NCI-H345 treated with DMSO at 0.1 percent for 48 hours (cell line): ENCODE data around the gene PIP5KL1.

Experiments
- DNase-seq: peaks from one replicate; lab custom pipeline; 2025; ENCODE audit not compliant: unreplicated experiment; lab: John Stamatoyannopoulos, UW

Gene PIP5KL1

GRCh38 chr9:127968700-127969383, 38.3 kb upstream of the PIP5KL1 start:
- DNase-seq, result no peak

GRCh38 chr9:127968042-127968441, 37.5 kb upstream of the PIP5KL1 start:
- DNase-seq, result no peak

- DNase-seq, result no peak
Observed at GRCh38 chr9:127967151-127967809, 36.7 kb upstream of the PIP5KL1 start.

GRCh38 chr9:127966416-127967150, 36.0 kb upstream of the PIP5KL1 start:
- DNase-seq, result no peak

- DNase-seq, result no peak
Observed at GRCh38 chr9:127965953-127966352, 35.4 kb upstream of the PIP5KL1 start.

GRCh38 chr9:127963359-127964064, 32.9 kb upstream of the PIP5KL1 start:
- DNase-seq, result no peak

- no peak for DNase-seq
Observed at GRCh38 chr9:127963041-127963358, 32.4 kb upstream of the PIP5KL1 start.

- no peak for DNase-seq
Observed at GRCh38 chr9:127962278-127962677, 31.7 kb upstream of the PIP5KL1 start.

GRCh38 chr9:127961613-127962155, 31.1 kb upstream of the PIP5KL1 start:
- no peak for DNase-seq

GRCh38 chr9:127961155-127961490, 30.5 kb upstream of the PIP5KL1 start:
- DNase-seq, result no peak

- peak; percentile 59 for DNase-seq
Observed at GRCh38 chr9:127960410-127961154, 30.0 kb upstream of the PIP5KL1 start.

- DNase-seq, result no peak
Observed at GRCh38 chr9:127959841-127960409, 29.3 kb upstream of the PIP5KL1 start.

- no peak for DNase-seq
Observed at GRCh38 chr9:127959398-127959797, 28.8 kb upstream of the PIP5KL1 start.

GRCh38 chr9:127958728-127959127, 28.2 kb upstream of the PIP5KL1 start:
- DNase-seq, result no peak

- peak; percentile 97 for DNase-seq
Observed at GRCh38 chr9:127955294-127956015, 24.9 kb upstream of the PIP5KL1 start.

- no peak for DNase-seq
Observed at GRCh38 chr9:127954831-127955293, 24.3 kb upstream of the PIP5KL1 start.

GRCh38 chr9:127953768-127954505, 23.4 kb upstream of the PIP5KL1 start:
- DNase-seq, result peak; percentile 15

GRCh38 chr9:127953154-127953553, 22.6 kb upstream of the PIP5KL1 start:
- no peak for DNase-seq
